HG03457 (cell line): Measurements from ENCODE around the gene EPS8.

Experiments
- ATAC-seq: cut with Tn5 transposase; IDR thresholded peaks from one replicate; pipeline ENCODE4 v1.9.1; 2021; ENCODE audit warnings: moderate number of reproducible peaks; ENCODE audit not compliant: unreplicated experiment

EPS8 gene

DNA sequence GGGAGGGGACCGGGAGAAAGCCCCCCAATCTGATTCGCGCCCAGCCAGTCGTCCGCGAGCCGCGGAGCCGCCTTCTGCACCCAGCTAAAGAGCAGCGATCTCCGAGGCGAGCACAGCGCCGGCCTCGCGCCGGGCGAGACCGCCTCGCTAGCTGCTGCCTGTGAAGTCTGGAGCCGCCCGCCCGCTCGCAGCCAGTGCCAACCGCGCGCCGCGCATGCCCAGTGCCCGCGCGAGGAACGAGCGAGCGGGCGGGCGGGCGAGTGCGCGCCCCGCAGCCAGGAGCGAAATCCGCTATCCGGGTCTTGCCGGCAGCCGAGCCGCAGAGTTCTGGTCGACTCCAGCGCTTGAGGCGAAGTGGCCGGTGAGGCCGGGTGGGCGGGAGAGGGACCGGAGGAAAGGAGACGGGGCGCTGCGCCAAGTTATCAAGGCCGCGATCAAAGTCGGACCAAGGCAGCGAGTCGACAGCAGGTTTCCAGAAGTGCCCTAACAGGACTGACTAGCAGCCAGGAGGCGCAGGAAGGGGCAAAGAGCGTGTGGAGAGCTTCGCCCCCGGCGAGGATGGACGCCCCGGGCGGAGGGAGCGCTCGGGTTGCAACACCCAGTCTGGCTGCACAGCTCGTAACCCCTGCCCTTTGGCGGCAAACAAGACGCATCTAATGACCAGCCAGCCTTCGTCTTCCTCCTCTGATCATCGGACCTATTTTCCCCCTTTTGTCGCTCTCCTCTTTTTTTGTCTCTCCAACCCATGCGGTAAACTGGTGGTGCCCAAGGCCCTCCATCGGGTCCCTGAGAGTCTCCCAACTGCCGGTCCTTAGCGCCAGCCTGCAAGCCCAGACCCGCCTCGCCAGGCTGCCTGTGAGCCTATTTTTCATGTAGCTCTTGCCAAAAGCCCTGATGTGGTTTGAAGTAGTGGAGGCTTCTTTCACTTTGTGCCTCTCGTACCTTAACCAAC, at the start of gene EPS8:
Gene EPS8, minus strand, starts transcription at position 169 of the 952 bp plus-strand sequence. CDS start 106,437 bp downstream, outside the sequence.
- ATAC-seq = peak; percentile 86

DNA sequence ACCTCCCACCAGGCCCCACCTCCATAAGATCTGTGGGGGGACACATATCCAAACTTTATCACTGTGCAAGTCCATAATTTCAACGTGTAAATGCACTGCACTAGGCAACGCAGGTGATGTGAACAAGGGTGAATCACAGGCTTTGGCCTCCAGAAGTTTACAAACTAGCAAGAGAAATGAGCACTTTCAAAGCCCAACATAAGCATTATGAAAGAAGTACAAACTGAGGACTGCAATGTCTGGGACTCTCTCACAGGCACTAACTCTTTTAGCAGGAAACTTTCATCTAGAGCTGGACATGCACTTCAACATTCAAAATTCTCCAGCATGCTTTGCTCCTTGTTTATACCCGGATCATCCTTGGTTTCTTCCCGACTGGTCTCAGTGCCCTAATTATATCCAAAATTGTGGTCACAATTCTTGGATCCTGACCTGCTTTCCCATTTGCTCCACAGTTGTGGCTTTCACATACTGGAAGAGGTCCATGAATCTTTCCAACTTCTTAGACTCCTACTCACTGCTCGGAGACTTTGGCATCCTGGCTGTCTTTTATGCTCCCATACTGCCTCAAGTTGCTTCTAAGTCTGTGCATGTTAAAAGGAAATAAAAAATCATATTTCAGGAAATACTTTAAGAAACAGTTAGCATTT, 48.1 kb upstream of the EPS8 start:
- ATAC-seq = no peak

DNA sequence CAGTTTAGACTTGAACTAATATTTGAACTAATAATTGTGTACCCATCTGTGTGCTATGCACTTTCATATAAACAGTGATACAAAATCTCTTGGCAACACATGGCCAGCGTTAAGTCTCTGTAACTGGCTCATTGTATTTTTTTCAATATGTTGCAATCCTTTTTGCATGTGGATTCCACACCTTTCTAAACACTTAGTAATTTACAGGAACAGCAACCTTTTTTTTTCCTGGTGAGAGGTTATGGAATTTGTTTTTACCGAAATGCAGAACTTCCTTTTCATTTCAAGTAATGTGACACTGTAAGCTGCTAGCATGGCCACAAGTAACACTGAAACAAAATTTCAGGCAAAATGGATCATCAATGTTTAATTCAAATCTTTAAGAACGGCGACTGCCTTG, 45.4 kb upstream of the EPS8 start:
- no peak for ATAC-seq

DNA sequence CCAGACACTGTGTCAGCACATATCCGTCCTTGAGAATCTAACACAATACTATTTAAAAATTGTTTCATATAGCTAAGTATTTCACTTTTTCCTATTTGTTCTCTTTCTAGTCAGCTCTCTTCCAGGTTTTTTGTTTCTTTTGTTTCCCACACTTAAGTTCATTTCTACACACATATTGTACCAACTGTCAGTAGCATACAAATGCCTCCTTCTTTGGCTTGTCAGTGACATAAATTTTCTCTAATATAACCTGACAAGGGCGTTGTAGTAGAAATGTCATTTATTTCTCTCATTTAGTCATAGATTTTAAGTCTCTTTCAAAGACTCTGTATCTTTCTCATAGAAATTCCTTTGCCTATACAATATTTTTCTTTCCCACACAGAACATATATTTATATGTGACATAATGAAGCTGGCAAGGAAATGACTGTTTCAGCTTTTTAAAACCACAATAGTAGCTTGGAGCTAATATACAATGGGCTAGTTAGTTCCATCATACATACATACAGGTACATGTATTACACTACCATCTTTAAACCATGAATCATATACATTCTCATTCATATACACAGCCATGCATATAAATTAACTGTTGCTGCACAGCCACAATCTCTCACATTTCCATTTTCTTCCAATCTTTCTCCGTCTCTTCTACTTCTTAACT, 42.3 kb upstream of the EPS8 start:
- ATAC-seq = no peak

DNA sequence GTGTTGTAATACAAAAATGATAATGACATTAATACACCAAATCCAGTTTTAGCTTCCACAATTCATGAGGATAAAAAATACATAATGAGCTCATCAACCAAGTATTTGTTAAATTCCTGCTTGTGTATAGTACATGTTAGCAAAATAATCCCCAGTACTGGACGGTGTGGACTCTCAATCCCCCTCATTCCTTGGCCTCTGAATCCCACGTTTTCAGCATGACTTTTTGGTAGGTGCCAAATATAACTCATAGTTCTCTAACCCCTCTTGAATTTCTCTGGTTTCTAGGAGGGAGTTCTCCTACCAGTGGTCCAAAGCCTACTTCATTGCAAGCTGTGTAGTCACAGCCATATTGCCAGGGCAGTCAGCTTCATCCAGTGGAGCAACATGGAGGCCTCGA, 41.4 kb upstream of the EPS8 start:
- no peak for ATAC-seq

DNA sequence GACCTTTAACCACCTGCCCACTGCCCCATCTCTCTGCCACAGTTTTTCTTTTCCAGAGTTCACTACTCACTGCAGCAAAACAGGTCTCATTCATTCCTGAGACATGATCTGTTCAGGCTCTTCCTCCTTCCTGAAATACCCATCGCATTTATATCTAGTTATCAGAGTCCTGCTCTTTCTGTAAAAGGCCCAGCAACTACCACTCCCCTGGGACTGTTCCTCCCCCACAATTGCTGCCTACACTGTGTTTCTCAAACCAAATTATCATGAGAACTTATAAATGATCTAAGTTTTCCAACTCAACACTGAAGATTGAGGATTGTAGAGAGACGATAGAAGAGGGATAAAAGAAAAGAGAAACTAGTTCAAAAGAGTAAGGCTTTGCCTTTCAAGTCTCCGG, 40.8 kb upstream of the EPS8 start:
- no peak for ATAC-seq

DNA sequence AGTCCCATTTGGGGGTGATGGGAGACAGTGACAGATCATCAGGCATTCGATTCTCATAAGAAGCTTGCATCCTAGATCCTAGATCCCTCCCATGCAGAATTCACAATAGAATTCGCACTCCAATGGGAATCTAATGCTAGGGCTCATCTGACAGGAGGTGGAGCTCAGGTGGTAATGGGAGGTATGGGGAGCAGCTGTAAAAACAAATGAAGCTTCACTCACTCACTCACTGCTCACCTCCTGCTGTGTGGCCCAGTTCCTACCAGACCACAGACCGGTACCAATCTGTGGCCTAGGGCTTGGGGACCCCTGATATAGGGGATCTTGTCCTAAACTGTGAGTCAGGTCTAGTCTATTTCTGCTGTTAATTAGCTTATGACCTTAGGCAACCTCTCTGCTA, 40.1 kb upstream of the EPS8 start:
- ATAC-seq = no peak

DNA sequence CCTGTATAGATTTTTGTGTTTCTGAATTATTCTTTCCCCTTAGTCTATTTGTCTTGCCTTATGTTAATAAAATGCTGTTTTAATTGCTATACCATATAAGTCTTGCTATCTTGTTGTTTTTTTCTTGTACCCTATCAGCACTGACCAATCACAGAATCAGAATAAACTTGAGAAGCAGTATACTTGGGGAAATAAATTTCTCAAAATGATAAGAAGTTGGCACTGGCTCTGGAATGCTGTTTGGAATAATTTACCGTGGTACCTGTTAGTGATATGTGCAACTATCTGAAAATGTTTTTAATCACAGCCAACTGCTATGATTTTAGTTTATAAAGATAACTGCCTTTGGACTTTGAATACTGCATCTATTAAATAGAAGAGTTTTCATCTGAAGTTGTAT, 37.9 kb upstream of the EPS8 start:
- no peak for ATAC-seq

DNA sequence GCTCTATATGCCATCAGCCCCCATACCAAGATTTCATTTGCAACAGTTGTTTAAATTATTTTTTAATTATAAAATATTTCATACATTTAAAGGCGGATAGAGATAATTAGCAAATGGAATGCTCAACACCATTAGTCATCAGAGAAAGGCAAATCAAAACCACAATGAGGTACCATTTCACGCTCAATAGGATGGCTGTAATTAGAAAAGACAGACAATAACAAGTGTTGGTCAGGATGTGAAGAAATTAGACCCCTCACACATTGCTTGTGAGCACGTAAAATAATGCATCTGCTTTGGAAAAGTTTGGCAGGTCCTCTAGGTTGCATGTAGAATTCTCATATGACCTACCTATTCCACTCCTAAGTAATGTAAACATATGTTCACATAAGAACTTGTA, 35.3 kb upstream of the EPS8 start:
- no peak for ATAC-seq

DNA sequence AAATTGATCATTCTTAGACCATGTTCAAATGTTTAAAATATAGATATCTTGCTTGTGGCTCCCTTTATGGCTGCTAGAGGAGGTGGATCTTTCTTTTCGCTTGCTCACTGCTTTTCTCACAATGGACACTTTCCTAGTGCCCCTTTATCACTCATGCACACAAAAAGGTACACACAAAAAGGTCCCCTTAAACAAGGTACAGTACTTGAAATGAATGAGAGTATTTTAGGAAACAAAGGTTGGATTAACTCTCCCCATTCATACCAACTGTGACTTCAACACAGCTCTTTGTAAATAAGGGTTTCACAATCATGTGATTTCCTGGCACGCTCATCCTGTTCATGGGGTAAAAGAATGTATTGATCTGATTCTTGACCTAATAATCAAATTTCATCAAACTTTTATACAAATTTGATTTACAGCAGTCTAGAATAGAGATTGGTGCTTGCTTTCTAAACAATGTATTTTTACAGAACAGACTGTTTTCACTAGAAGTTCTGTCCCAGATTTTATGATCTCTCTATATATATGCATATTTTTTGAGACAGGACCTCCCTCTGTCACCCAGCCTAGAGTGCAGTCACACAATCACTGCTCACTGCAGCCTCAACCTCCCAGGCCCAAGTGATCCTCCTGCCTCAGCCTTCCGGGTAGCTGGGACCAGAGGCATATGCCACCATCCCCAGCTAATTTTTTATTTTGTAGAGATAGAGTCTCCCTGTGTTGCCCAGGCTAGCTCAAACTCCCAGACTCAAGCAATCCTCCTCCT, 34.4 kb upstream of the EPS8 start:
- no peak for ATAC-seq

DNA sequence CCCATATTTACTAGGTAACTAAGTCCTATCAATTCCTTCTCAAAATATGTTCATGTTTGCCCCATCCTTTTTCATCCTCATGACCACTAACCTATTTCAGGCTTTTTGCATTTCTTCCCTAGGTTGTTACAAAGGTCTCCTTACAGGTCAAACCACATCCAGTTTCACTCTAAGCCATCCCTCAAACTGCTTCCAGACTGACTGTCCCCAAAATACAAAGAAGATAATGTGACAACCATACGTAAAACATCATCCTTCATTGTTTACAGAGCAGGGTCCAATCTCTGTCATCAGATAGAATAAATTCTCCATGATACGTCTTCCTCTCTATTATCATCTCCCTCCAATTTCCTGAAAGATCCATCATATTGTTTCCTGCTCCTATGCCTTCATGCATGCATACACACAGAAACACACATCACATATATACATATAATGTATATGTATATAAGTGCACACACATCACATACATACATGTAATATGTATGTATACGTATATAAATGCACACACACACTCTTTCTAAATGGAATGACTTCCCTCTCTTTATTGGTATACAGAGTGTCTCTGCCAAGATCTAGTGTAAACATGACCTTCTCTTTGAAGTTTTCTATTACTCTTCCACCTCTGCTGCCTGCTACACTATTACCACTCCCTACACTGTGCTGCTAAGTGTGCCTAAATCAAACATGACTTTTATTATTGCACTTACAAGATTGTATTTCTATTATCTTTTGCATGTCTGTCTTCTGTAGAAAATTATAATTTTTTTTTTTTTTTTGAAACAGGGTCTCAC, 30.7 kb upstream of the EPS8 start:
- ATAC-seq = no peak

DNA sequence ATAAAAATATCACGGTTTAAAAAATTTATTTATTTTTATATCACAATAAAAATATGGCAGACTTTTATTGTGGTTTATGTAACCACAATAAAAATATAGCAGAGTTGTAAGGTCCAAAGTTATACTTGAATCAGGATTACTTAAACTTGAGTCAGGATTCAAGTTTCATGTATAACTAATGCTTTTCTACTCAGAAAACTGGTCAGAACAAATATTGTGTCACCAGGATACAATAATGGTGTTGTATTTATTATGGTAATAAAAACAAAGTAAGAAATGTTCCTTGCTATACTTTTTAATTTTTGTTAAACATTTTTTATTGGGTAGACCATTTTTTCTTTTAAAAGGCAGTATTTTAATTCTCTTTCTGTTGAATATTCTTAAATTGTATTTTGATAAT, 29.2 kb upstream of the EPS8 start:
- ATAC-seq = no peak

DNA sequence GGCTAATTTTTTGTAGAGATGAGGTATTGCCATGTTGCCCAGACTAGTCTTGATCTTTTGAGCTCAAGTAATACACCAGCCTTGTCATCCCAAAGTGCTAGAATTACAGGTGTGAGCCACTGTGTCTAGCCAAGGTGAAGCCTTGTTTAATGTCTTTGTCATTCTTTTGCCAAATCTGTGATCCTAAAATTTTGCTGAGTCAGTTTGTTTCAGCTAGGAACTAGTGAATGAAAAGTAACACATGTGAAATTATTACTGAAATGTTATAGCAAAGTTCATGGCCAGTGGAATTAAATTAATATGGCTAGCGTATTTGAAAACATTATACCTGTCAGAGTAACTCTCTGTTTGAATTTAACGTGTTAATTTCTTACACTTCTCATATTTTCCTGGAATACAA, 26.5 kb upstream of the EPS8 start:
- no peak for ATAC-seq

DNA sequence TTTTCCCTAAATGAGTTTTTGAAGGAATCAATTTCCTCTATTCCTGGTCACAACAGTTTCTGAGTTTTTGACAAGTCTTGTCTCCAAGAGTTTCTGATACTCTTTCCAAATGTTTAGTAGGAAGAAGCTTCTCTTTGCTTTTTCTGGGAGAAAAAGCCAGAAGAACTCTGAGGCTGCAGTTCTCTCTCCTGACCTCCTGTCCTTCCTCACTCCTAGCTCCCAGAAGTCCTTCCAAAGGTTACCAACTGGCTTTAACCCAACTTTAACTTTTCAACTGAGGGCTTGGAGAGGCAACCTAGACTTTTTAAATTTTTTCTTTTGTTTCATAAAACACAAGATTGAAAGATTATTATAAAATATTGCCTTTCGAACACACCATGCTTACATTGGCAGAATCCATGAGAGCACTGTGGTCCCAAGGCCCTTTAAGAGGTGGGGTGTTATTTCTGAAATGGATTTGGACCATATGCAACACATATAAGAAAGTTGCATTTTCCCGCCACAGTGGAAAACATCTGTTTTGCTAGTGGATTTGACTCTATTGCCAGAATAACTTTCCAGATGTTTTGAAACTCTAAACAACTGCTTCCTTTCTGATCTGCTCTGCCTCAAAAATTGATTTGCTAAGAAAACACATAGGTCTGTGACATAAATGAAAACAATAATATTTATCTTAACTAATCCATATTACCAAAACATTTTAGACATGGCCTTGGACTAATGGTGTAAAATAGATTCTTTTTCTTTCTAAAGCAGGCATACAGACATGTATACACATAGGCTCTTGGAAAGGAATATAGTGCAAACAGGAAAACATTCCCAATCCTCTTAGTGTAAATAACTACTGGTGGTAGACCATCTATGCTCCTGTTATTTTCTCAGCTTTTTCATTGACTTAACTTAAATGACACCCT, 22.3 kb upstream of the EPS8 start:
- no peak for ATAC-seq

DNA sequence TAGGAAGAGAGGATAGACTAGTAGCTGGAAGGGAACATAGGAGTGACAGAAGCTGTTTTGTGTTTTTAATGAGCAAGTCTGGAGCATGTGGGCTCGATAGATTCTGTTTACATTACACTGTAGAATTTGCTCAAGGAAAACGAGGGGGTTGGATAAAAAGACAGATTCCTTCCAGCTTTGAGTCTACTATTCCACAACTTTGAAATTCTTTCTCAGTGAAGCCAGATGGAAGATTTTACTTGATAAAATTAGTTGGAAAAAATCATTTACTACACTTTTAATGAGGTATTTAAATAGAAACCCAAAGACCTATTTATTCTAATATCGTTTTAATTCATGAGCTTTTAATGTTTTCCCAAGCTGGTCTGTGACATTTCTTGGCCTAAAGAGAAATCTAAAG, 19.5 kb upstream of the EPS8 start:
- no peak for ATAC-seq

DNA sequence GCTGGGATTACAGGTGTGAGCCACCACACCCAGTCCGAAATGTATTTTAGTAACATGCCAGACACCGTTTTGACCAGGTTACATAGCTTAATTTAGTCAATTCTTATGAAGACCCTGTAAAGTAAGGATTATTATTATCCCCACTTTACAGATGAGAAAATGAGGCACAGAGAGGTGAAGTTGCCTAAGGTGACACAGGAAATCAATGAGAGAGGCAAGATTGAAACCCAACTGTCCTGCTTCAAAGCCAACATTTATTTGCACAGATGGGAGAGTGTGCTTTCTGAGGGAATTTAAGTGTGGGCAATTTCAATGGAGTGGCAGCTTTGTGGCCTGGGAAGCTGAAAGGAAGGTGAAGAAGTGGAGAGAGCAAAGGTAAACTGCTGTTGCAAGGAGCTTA, 19.1 kb upstream of the EPS8 start:
- no peak for ATAC-seq

DNA sequence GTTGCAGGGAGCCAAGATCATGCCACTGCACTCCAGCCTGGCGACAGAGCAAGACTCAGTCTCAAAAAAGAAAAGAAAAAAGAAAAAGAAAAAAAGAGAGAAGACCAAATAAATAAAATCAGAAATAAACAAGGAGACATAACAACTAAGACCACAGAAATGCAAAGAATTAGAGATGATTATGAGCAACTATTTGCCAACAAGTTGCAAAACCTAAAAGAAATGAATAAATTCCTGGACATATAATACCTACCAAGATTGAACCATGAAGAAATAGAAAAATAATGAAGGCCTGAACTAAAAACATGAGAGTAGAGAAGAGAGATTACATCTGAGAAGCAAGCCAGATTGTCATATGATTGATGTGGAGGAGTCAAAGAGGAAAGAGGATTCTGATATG, 17.6 kb upstream of the EPS8 start:
- no peak for ATAC-seq

DNA sequence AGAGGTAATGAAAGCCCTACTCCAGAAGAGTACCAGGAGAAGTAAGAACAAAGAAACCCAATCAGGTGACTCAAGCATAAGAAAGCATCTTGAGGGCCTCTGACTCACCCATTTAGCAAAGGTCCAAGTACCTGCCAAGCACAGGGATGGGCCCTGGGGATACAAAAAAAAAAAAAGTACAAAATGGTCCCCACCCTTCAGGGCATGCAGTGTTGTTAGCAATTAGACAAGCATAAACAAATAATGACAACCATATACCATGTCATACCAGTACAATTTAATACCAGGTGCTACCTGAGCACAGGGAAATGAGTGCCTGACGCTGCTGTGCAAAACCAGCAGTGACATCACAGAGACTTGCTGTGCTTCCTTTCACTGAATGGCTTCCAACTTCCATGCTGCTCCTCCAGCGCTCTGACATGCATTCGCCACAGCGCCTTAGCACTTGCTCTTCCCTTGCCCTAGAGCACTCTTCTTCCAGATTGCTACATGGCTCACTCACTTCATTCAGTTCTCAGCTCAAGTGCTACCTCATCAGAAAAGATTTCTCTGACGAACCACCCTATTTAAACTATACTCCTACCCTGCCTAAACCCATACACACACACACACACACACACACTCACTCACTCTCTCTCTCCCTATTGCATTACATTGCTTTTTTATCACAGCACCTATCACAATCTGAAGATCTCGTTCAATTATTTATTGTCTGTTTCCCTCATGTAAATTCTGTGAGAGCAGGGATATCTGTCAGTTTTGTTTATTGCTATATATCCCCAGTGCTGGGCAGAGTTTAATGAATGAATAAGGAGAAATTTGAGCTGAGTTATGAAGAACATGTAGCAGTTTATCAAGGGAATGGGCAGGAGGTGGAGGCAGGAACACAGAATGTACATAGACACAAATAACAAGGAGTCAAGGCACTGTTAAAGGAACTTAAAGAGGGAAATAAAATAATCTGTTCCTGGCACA, 12.9 kb upstream of the EPS8 start:
- no peak for ATAC-seq
